ENCODE data around the gene EXOC4. TPM values are rescaled to one million over a fixed set of nuclear protein-coding genes. Genes with fewer than 3 reads are reported as not detected.

The EXOC4 gene
- total RNA-seq, 1 donor from 2014 or later, result 145 TPM

- TF ChIP-seq CTCF (IDR thresholded peaks at IDR 0.05; ENCODE audit: unreplicated experiment), result no peak
- peaks cover 16% of the 10 kb centered on the region for H3K4me1 Mint-ChIP-seq (ENCODE audit: low read depth)
- H3K27ac Mint-ChIP-seq, result peak overlapping the region; percentile 65
- peaks cover 2% of the 10 kb centered on the region for H3K36me3 Mint-ChIP-seq (ENCODE audit: insufficient read depth)
- H3K4me3 Mint-ChIP-seq (ENCODE audit: low read depth), result no peak overlapping the region
- H3K9me3 Mint-ChIP-seq (ENCODE audit: low read depth), result peaks cover 3% of the 10 kb centered on the region
- DNase-seq (ENCODE audit: low spot score, unreplicated experiment), result no peak
- H3K27me3 Mint-ChIP-seq, result no peaks in the 10 kb centered on the region
Observed at GRCh38 chr7:133669061-133669455, 416.2 kb downstream of the EXOC4 start.

GRCh38 chr7:133670250-133670649, 417.4 kb downstream of the EXOC4 start:
- DNase-seq (ENCODE audit: low spot score, unreplicated experiment), result no peak
- Mint-ChIP-seq H3K27me3 (no peaks in the 10 kb centered on the region), H3K4me3 (ENCODE audit: low read depth) (no peak overlapping the region), H3K27ac (no peak overlapping the region), H3K36me3 (ENCODE audit: insufficient read depth) (peaks cover 2% of the 10 kb centered on the region), H3K4me1 (ENCODE audit: low read depth) (peaks cover 18% of the 10 kb centered on the region), H3K9me3 (ENCODE audit: low read depth) (peaks cover 3% of the 10 kb centered on the region)
- TF ChIP-seq CTCF (IDR thresholded peaks at IDR 0.05; ENCODE audit: unreplicated experiment), result no peak

- Mint-ChIP-seq H3K27ac (no peak overlapping the region), H3K36me3 (ENCODE audit: insufficient read depth) (peaks cover 2% of the 10 kb centered on the region), H3K4me3 (ENCODE audit: low read depth) (no peak overlapping the region), H3K9me3 (ENCODE audit: low read depth) (peaks cover 3% of the 10 kb centered on the region), H3K4me1 (ENCODE audit: low read depth) (peaks cover 25% of the 10 kb centered on the region), H3K27me3 (no peaks in the 10 kb centered on the region)
- no peak for DNase-seq (ENCODE audit: low spot score, unreplicated experiment)
- TF ChIP-seq CTCF (IDR thresholded peaks at IDR 0.05; ENCODE audit: unreplicated experiment), result no peak
Observed at GRCh38 chr7:133672866-133673265, 420.0 kb downstream of the EXOC4 start.

GRCh38 chr7:133674079-133674763, 421.3 kb downstream of the EXOC4 start:
- TF ChIP-seq CTCF (IDR thresholded peaks at IDR 0.05; ENCODE audit: unreplicated experiment), result no peak
- H3K27me3 Mint-ChIP-seq, result no peaks in the 10 kb centered on the region
- H3K9me3 Mint-ChIP-seq (ENCODE audit: low read depth), result peaks cover 3% of the 10 kb centered on the region
- no peak overlapping the region for H3K4me3 Mint-ChIP-seq (ENCODE audit: low read depth)
- peaks cover 2% of the 10 kb centered on the region for H3K36me3 Mint-ChIP-seq (ENCODE audit: insufficient read depth)
- H3K4me1 Mint-ChIP-seq (ENCODE audit: low read depth), result peaks cover 27% of the 10 kb centered on the region
- no peak for DNase-seq (ENCODE audit: low spot score, unreplicated experiment)
- H3K27ac Mint-ChIP-seq, result no peak overlapping the region

- peaks cover 24% of the 10 kb centered on the region for H3K4me1 Mint-ChIP-seq (ENCODE audit: low read depth)
- TF ChIP-seq CTCF (IDR thresholded peaks at IDR 0.05; ENCODE audit: unreplicated experiment), result no peak
- peaks cover 3% of the 10 kb centered on the region for H3K9me3 Mint-ChIP-seq (ENCODE audit: low read depth)
- peaks cover 2% of the 10 kb centered on the region for H3K36me3 Mint-ChIP-seq (ENCODE audit: insufficient read depth)
- no peaks in the 10 kb centered on the region for H3K27me3 Mint-ChIP-seq
- peak overlapping the region; percentile 5 for H3K27ac Mint-ChIP-seq
- no peak overlapping the region for H3K4me3 Mint-ChIP-seq (ENCODE audit: low read depth)
- DNase-seq (ENCODE audit: low spot score, unreplicated experiment), result no peak
Observed at GRCh38 chr7:133675510-133676218, 422.8 kb downstream of the EXOC4 start.

All from progenitor cell of endocrine pancreas (in vitro differentiated cells).